ENCODE results near the gene PPP4R3A. TPM values are rescaled to one million over a fixed set of nuclear protein-coding genes. Genes with fewer than 3 reads are reported as not detected.
A peak's percentile ranks its signal among the peaks of the same experiment; 100 is the strongest.
"Not testable (repeated sequence)": the region's sequence is repeated elsewhere in the genome, so short reads cannot be mapped to it uniquely, and the experiment has no call there.

PPP4R3A gene
- total RNA-seq, 2 experiments from 2014 or later, result 118 to 123 TPM

- Mint-ChIP-seq H3K4me1 (peaks cover 71% of the 10 kb centered on the region), H3K9me3 (no peaks in the 10 kb centered on the region), H3K27me3 (no peaks in the 10 kb centered on the region), H3K27ac (no peak overlapping the region), H3K4me3 (no peak overlapping the region), H3K36me3 (ENCODE audit: low read depth) (peaks cover 50% of the 10 kb centered on the region)
- no peak for DNase-seq
- CTCF ChIA-PET, result interaction anchor here (1.4 kb wide), 1 partner anchor 12 kb away, joined by 3 read pairs; no protein-coding TSS in a partner anchor
- POLR2A ChIA-PET, result interaction anchor here (1.6 to 4.4 kb wide), 2 partner anchors 12 to 370 kb away, joined by 4 to 22 read pairs; partner anchors contain the start of genes PPP4R3A and TC2N
Observed at GRCh38 chr14:91496790-91497189, 13.3 kb downstream of the PPP4R3A start.

GRCh38 chr14:91494392-91495065 is 15.6 kb downstream of the PPP4R3A start:
- DNase-seq, result peak; percentile 41
- H3K4me1 Mint-ChIP-seq, result peaks cover 61% of the 10 kb centered on the region
- peak overlapping the region; percentile 69 for H3K27ac Mint-ChIP-seq
- H3K36me3 Mint-ChIP-seq (ENCODE audit: low read depth), result peaks cover 36% of the 10 kb centered on the region
- H3K9me3 Mint-ChIP-seq, H3K27me3 Mint-ChIP-seq: not testable (repeated sequence)
- POLR2A ChIA-PET, result interaction anchor here (0.8 to 4.4 kb wide), 6 partner anchors 9 to 666 kb away, joined by 3 to 22 read pairs (median 3); partner anchors contain the start of genes PPP4R3A and TC2N
- peak overlapping the region; percentile 14 for H3K4me3 Mint-ChIP-seq
- CTCF ChIA-PET, result interaction anchor here (1.0 kb wide), 1 partner anchor 612 kb away, joined by 4 read pairs; the partner anchor contains the start of gene ATXN3

GRCh38 chr14:91493169-91493568 is 16.9 kb downstream of the PPP4R3A start:
- no peak overlapping the region for H3K27ac Mint-ChIP-seq
- H3K4me1 Mint-ChIP-seq, result peaks cover 60% of the 10 kb centered on the region
- no peak overlapping the region for H3K4me3 Mint-ChIP-seq
- ChIA-PET POLR2A (interaction anchor here (2.1 kb wide), 1 partner anchor 16 kb away, joined by 7 read pairs; no protein-coding TSS in a partner anchor), CTCF (no interaction called here)
- no peaks in the 10 kb centered on the region for H3K9me3 Mint-ChIP-seq
- DNase-seq, result no peak
- no peaks in the 10 kb centered on the region for H3K27me3 Mint-ChIP-seq
- H3K36me3 Mint-ChIP-seq (ENCODE audit: low read depth), result peaks cover 41% of the 10 kb centered on the region

DNA sequence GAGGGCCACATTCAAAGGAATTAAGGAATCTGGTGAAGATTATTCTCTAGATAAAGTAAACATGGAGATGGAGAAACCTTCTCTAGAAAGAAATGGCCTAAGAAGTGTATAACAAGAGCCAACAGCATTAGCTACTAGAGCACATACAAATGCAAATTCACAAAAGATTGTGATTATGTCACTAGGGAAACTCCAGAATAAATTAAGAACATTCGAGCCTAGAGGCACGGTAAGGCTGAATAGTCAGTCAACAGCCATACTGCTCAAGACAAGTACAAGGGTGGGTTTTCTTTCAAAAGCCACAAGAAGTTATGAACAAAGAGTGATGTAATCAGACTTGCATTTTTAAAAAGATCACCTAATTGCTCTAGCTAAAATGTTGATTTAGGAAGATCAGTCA is 25.4 kb downstream of the PPP4R3A start:
- peaks cover 81% of the 10 kb centered on the region for H3K36me3 Mint-ChIP-seq (ENCODE audit: low read depth)
- no peak overlapping the region for H3K4me3 Mint-ChIP-seq
- DNase-seq, result no peak
- peaks cover 25% of the 10 kb centered on the region for H3K4me1 Mint-ChIP-seq
- POLR2A ChIA-PET, result interaction anchor here (1.0 to 1.6 kb wide), 2 partner anchors 10 to 25 kb away, joined by 3 to 8 read pairs; partner anchors contain the start of gene PPP4R3A
- no peak overlapping the region for H3K27ac Mint-ChIP-seq
- CTCF ChIA-PET, result interaction anchor here (1.7 to 1.8 kb wide), 2 partner anchors 13 to 512 kb away, joined by 3 to 4 read pairs; no protein-coding TSS in a partner anchor
- H3K27me3 Mint-ChIP-seq, result no peaks in the 10 kb centered on the region
- H3K9me3 Mint-ChIP-seq, result no peaks in the 10 kb centered on the region

DNA sequence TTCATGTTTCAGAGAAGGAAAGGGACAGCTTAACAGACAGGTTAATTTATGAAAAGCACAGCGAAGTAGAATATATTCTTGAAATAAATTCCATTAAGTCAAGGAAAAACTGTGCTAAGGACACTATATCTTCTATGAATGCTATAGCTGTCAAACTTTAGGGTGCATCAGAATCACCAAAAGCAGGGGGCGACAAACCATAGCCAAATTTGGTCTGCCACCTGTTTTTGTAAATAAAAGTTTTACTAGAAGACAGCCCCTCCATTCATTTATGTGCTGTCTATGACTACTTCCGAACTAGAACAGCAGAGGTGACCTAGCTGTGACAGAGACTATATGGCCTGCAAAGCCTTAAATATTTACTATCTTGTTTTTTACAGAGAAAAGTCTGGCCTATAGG is 25.9 kb downstream of the PPP4R3A start:
- DNase-seq, result no peak
- no peak overlapping the region for H3K27ac Mint-ChIP-seq

DNA sequence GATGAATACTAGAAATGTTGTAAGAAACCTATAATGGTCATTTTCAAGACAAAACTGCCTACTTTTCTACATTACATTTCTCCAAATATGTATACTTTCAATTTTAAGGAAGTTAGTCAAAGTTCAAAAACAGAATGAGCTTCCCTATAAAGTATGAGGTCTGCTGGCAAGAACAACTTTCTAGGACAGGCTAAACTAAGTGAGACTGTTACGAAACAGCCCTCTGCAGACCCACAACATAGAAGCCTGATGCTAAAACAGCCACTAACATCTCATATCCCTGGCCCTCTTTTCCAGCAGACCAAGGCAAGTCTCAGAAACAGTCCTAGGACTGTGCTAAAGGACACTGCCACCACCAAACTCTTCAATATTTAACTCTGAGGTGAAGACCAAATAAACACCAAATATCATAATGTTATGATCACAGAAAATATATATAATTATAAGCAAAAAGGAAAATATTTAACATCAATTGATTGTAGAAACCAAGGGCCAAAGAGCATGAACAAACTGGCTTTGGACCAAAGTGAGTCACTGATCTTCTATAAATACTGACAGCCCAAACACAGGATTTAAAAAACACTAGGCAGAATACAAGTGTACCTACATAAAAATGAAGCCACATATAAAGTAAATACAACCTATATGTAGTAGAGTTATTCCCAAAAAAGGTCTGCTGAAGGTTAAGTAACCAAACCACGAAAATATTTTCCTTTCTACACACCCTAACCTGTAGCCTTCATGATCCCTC is 27.7 kb downstream of the PPP4R3A start:
- Mint-ChIP-seq H3K36me3 (ENCODE audit: low read depth) (peaks cover 88% of the 10 kb centered on the region), H3K4me3 (no peak overlapping the region)
- CTCF ChIA-PET, result no interaction called here

More for the DNA sequence above, 25.9 kb downstream of the PPP4R3A start:
- CTCF ChIA-PET, result interaction anchor here (1.7 to 1.8 kb wide), 2 partner anchors 12 to 513 kb away, joined by 3 to 4 read pairs; no protein-coding TSS in a partner anchor
- Mint-ChIP-seq H3K36me3 (ENCODE audit: low read depth) (peaks cover 81% of the 10 kb centered on the region), H3K27me3 (no peaks in the 10 kb centered on the region), H3K4me1 (peaks cover 26% of the 10 kb centered on the region), H3K4me3 (no peak overlapping the region), H3K9me3 (no peaks in the 10 kb centered on the region)
- POLR2A ChIA-PET, result interaction anchor here (1.6 kb wide), 1 partner anchor 25 kb away, joined by 8 read pairs; the partner anchor contains the start of gene PPP4R3A

DNA sequence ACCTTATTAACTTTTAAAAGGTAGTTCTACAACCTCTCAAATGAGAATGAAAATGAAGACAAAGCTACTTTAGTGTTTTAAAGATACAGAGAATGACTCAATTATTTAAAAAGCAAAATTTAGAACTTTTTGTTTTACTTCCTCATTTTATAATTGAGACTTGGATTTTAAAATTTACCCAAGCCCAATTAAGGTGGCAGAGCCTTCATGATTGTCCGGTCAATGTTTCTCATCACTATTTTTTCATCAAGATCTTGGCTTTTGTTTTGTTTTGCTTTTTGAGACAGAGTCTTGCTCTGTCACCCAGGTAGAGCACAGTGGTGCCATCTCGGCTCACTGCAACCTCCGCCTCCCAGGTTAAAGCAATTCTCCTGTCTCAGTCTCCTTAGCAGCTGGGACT is 32.7 kb downstream of the PPP4R3A start:
- ChIA-PET POLR2A (no interaction called here), CTCF (interaction anchor here (0.7 kb wide), 1 partner anchor 11 kb away, joined by 3 read pairs; no protein-coding TSS in a partner anchor)
- Mint-ChIP-seq H3K4me3 (no peak overlapping the region), H3K36me3 (ENCODE audit: low read depth) (peaks cover 88% of the 10 kb centered on the region), H3K4me1 (peaks cover 29% of the 10 kb centered on the region), H3K27me3 (no peaks in the 10 kb centered on the region), H3K27ac (peak overlapping the region; percentile 44), H3K9me3 (peaks cover 3% of the 10 kb centered on the region)
- no peak for DNase-seq

More for the DNA sequence above, 27.7 kb downstream of the PPP4R3A start:
- H3K27me3 Mint-ChIP-seq, result no peaks in the 10 kb centered on the region
- POLR2A ChIA-PET, result no interaction called here
- no peak overlapping the region for H3K27ac Mint-ChIP-seq
- no peaks in the 10 kb centered on the region for H3K9me3 Mint-ChIP-seq
- DNase-seq, result no peak
- H3K4me1 Mint-ChIP-seq, result peaks cover 34% of the 10 kb centered on the region

DNA sequence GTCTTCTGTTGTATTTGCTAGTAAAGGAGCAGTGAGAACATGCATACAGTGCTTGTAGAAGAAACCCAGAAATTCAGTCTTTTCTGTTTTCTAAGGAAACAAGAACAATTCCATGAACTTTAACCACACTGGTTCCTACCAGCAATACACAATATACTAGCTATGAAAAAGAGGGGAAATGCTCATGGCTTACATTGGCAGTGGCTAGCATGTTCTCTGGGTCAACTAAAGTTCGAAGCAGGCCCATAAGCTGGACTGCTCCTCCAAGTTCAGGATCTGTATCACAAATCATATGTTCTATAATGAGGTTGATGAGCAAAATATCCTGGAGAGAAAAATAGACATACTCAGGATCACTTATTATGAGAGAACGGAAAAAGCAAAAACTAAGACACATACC is 37.1 kb downstream of the PPP4R3A start:
- CTCF ChIA-PET, result interaction anchor here (1.6 kb wide), 1 partner anchor 150 kb away, joined by 3 read pairs; no protein-coding TSS in a partner anchor
- Mint-ChIP-seq H3K27me3 (no peaks in the 10 kb centered on the region), H3K4me1 (peaks cover 22% of the 10 kb centered on the region), H3K9me3 (peaks cover 6% of the 10 kb centered on the region), H3K36me3 (ENCODE audit: low read depth) (peaks cover 84% of the 10 kb centered on the region), H3K27ac (no peak overlapping the region), H3K4me3 (no peak overlapping the region)
- DNase-seq, result no peak
- POLR2A ChIA-PET, result no interaction called here

- Mint-ChIP-seq H3K27me3 (no peaks in the 10 kb centered on the region), H3K9me3 (peaks cover 6% of the 10 kb centered on the region), H3K4me3 (no peak overlapping the region), H3K27ac (no peak overlapping the region), H3K36me3 (ENCODE audit: low read depth) (peaks cover 83% of the 10 kb centered on the region), H3K4me1 (peaks cover 17% of the 10 kb centered on the region)
- ChIA-PET POLR2A (no interaction called here), CTCF (no interaction called here)
- no peak for DNase-seq
Observed at GRCh38 chr14:91470216-91470615, 39.9 kb downstream of the PPP4R3A start.

- no peak overlapping the region for H3K27ac Mint-ChIP-seq
- POLR2A ChIA-PET, result interaction anchor here (0.8 kb wide), 1 partner anchor 43 kb away, joined by 3 read pairs; no protein-coding TSS in a partner anchor
- no peak for DNase-seq
- CTCF ChIA-PET, result interaction anchor here (1.0 kb wide), 1 partner anchor 11 kb away, joined by 3 read pairs; no protein-coding TSS in a partner anchor
- peaks cover 10% of the 10 kb centered on the region for H3K4me1 Mint-ChIP-seq
- H3K9me3 Mint-ChIP-seq, result no peaks in the 10 kb centered on the region
- no peaks in the 10 kb centered on the region for H3K27me3 Mint-ChIP-seq
- no peak overlapping the region for H3K4me3 Mint-ChIP-seq
- H3K36me3 Mint-ChIP-seq (ENCODE audit: low read depth), result peaks cover 81% of the 10 kb centered on the region
Observed at GRCh38 chr14:91466192-91466591, 43.9 kb downstream of the PPP4R3A start.

DNA sequence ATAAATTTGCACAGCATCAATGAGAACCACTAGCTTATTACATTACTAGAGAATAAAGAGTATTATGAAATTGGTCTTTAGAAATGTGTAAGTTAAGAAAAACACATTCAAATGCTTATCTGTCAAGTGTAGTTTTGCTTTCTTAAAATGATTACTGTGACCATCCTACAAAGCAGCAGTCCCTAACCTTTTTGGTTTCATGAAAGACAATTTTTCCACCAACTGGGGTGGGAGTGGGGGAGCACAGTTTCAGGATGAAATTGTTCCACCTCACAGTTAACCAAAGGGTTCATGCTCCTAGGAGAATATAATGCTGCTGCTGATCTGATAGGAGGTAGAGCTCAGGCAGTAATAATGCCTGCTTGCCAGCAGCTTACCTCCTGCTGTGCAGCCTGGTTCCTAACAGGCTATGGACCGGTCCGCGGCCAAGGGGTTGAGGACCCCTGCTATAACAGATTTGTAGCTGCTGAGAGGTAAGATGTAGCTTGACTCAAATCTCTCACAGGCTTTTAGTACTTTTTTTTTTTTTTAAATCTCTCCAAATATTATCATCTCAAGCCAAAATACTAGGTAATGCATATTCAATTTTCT is 45.4 kb downstream of the PPP4R3A start:
- POLR2A ChIA-PET, result interaction anchor here (1.3 kb wide), 1 partner anchor 16 kb away, joined by 3 read pairs; no protein-coding TSS in a partner anchor
- H3K27ac Mint-ChIP-seq, result no peak overlapping the region
- CTCF ChIA-PET, result no interaction called here
- DNase-seq, result no peak
- peaks cover 80% of the 10 kb centered on the region for H3K36me3 Mint-ChIP-seq (ENCODE audit: low read depth)
- no peak overlapping the region for H3K4me3 Mint-ChIP-seq
- no peaks in the 10 kb centered on the region for H3K9me3 Mint-ChIP-seq
- H3K4me1 Mint-ChIP-seq, result peaks cover 6% of the 10 kb centered on the region
- no peaks in the 10 kb centered on the region for H3K27me3 Mint-ChIP-seq

- Mint-ChIP-seq H3K27me3 (no peaks in the 10 kb centered on the region), H3K4me1 (peaks cover 8% of the 10 kb centered on the region), H3K9me3 (no peaks in the 10 kb centered on the region), H3K27ac (no peak overlapping the region), H3K36me3 (ENCODE audit: low read depth) (peaks cover 74% of the 10 kb centered on the region), H3K4me3 (no peak overlapping the region)
- ChIA-PET CTCF (interaction anchor here (0.7 kb wide), 1 partner anchor 1746 kb away, joined by 3 read pairs; no protein-coding TSS in a partner anchor), POLR2A (no interaction called here)
- DNase-seq, result no peak
Observed at GRCh38 chr14:91458612-91459011, 51.5 kb downstream of the PPP4R3A start.
